HG02588 (cell line): ENCODE measurements around the gene FRMD4A.
"Not testable (repeated sequence)": the region's sequence is repeated elsewhere in the genome, so short reads cannot be mapped to it uniquely, and the experiment has no call there.

ENCODE experiments used
- ATAC-seq: cut with Tn5 transposase; IDR thresholded peaks from one replicate; pipeline ENCODE4 v1.9.1; 2021; ENCODE audit warnings: mild to moderate bottlenecking, moderate library complexity; ENCODE audit not compliant: unreplicated experiment

The FRMD4A gene

DNA sequence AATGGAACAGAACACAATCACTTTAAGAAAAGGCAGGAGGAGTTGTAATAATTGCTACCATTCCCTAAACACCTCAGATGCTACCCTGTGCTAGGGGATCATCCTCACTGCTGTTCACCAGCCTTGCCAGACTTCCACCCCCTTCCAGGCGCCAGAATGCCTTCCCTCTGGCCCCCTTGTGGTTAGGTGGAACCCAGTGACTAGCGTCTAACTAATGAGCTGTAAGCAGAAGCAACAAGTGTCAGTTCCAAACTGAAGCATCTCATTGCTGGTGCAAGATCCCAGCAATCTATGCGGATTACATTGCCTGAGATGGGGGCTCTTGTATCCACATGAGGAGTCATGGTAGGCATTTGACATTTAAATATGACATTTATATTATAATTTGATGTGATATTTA lies 86.6 kb downstream of the FRMD4A start:
- no peak for ATAC-seq

- ATAC-seq, result no peak
These were observed 87.5 kb downstream of the FRMD4A start for GRCh38 chr10:14243221-14243620.

GRCh38 chr10:14241196-14241595 lies 89.5 kb downstream of the FRMD4A start:
- no peak for ATAC-seq

- no peak for ATAC-seq
These were observed 90.2 kb downstream of the FRMD4A start for GRCh38 chr10:14240253-14241189.

GRCh38 chr10:14238659-14239058 lies 92.1 kb downstream of the FRMD4A start:
- ATAC-seq, result not testable (repeated sequence)

- no peak for ATAC-seq
These were observed 94.4 kb downstream of the FRMD4A start for GRCh38 chr10:14236341-14236740.

DNA sequence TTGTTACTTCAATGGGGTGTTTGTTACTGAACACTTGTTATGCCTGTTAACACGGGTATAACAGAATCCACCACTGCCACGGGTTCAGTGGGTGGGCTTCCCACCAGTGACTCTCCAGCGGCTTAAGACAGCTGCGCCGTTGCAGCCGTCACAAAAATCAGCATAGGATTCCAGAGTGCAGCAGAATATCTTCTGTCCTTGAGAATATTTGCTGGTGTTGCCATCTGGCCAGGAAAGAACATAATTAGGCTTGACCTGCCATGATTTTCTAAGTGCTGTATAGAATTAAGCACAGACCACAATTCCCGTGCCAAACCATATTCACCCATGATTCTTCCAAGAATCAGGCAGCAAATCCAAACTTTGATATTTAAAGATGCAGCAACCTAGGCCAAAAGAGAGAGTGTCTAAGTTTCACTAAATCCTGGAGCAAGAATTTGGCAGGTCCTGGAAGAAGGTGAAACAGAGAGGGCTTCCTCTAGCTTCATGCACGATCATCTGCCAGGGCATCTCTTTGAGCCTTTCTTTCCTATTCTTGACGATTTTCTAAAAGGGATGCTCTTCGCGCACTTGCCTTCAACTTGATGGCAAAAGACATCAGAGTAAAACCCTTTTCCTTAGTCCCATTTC lies 95.0 kb downstream of the FRMD4A start:
- no peak for ATAC-seq

GRCh38 chr10:14233566-14233965 lies 97.2 kb downstream of the FRMD4A start:
- no peak for ATAC-seq

- not testable (repeated sequence) for ATAC-seq
These were observed 101.9 kb downstream of the FRMD4A start for GRCh38 chr10:14228798-14229197.

- ATAC-seq, result no peak
These were observed 105.3 kb downstream of the FRMD4A start for GRCh38 chr10:14225379-14225778.

GRCh38 chr10:14220026-14220425 lies 110.7 kb downstream of the FRMD4A start:
- no peak for ATAC-seq

- ATAC-seq, result no peak
These were observed 111.3 kb downstream of the FRMD4A start for GRCh38 chr10:14219411-14219810.

DNA sequence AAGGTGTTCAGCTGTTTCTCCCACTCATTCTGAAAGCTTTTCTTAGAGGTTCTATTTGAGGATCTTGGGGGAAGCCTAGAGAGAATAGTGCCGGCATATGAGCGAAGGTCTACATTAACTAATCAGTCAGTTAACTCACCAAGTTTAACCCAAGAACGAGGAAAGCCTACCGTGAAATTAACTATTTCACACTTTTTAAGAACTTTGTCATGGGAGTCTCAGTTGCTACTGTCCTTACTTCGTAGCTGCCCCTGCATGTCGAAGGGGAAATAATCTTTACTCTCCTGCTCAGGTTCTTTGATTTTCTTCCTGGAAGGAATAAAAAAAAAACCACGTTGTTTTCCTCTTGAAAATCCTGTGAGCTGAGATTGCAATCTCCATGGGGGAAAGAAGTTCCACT lies 115.1 kb downstream of the FRMD4A start:
- no peak for ATAC-seq

GRCh38 chr10:14213703-14214102 lies 117.0 kb downstream of the FRMD4A start:
- ATAC-seq, result not testable (repeated sequence)

DNA sequence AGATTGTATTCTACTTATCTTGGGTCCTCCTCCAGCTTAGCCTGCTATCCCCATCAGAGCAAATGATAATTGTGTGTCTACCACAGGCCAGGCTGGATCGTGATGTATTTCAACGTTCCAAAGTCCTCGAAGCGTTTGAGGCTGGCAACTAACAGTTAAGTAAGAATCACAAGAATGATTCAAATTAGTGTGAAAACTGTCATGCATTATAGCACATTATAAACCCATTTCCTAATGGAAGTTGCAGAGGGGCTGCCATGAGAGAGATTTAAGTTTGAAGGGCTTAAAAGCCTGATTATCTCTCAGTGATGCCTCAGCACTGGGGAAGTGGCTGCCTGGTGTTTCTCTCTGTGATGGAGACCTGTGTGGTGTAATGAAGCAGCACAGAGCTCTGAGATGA lies 119.1 kb downstream of the FRMD4A start:
- no peak for ATAC-seq

DNA sequence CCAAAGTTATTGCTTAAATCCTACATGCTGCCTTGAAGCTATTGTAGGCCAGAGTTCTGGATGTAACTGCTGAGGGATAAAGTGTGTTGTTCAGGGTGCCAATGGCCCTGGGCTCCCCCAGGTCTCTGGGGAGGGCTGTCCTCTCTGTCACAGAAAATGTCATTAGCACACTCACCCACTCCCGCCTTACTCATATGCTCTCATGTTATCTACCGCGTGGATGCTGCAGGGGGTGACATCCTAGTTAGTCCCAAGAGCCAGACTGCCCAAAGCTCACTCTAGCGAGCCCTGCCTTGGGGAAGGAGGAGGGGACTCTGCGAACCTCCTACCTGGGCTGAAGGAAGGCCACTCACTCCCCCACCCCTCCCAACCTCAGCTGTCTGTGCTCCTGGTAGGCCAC lies 122.5 kb downstream of the FRMD4A start:
- ATAC-seq, result no peak

DNA sequence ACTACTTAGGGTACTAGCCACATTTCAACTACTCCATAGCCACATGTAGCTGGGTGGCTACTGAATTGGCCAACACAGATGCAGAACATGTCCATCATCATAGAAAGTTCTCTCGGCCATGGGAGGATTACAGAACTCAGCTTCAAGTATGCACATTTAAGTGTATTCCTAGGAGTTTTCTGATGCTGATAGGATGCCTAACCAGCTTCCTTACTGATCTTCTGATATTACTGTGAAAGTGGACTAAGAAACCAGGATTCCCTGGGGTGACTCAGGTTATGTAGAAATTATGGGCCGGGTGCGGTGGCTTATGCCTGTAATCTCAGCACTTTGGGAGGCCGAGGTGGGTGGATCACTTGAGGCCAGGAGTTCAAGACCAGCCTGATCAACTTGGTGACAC lies 125.5 kb downstream of the FRMD4A start:
- ATAC-seq, result no peak

GRCh38 chr10:14200698-14201544 lies 129.8 kb downstream of the FRMD4A start:
- no peak for ATAC-seq

GRCh38 chr10:14199098-14199497 lies 131.6 kb downstream of the FRMD4A start:
- ATAC-seq, result not testable (repeated sequence)

DNA sequence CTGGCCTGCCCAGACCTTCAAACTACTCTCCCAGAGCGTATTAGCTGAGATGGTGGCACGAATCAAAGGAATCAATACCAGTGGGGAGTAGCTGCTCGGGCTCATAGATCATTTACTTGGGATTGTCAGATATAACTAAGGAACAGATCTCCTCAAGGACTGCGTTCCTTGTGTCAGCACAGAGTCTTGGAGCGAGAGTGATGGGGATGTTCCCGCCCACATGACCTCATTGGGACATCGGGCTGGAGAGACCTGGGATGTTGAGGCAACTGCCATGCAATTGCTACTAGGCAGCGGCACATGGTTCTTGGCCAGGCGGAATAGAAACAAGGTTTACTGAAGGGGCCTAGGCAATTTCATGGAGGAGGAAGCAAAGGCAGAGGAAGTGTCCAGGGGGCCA lies 132.6 kb downstream of the FRMD4A start:
- ATAC-seq, result no peak

GRCh38 chr10:14196113-14196512 lies 134.6 kb downstream of the FRMD4A start:
- ATAC-seq, result no peak
